Neural progenitor cell (in vitro differentiated cells): Measurements from ENCODE around the gene CKAP2L. TPM values are rescaled to one million over a fixed set of nuclear protein-coding genes. Genes with fewer than 3 reads are reported as not detected.

Source experiments
- DNase-seq: peaks from one replicate; pipeline ENCODE4 v3.0.0-alpha.2; 2016; ENCODE audit warnings: low spot score
- H2AFZ ChIP-seq: fragments of 200-600 bp; sonication (generic); replicated peaks from 2 replicates; pipeline ENCODE4 v1.6.1; 2016; ENCODE audit warnings: antibody characterized with exemption
- H3F3A ChIP-seq: fragments of 200-600 bp; sonication (generic); 2 replicates; pipeline ENCODE4 v1.6.1; 2016; ENCODE audit warnings: antibody characterized with exemption, low read depth
- H3K27ac ChIP-seq: fragments of 200-600 bp; sonication (generic); 2 replicates; pipeline ENCODE4 v1.5.1; 2016; ENCODE audit warnings: mild to moderate bottlenecking
- H3K27me3 ChIP-seq: fragments of 200-600 bp; sonication (generic); 2 replicates; pipeline ENCODE4 v1.6.1; 2016; ENCODE audit warnings: mild to moderate bottlenecking, moderate library complexity
- H3K36me3 ChIP-seq: fragments of 200-600 bp; sonication (generic); 2 replicates; pipeline ENCODE4 v1.5.1; 2016
- H3K4me1 ChIP-seq: fragments of 200-600 bp; sonication (generic); 2 replicates; pipeline ENCODE4 v1.6.1; 2016; ENCODE audit warnings: mixed run types
- H3K4me2 ChIP-seq: fragments of 200-600 bp; sonication (generic); 2 replicates; pipeline ENCODE4 v1.6.1; 2016
- H3K4me3 ChIP-seq: fragments of 200-600 bp; sonication (generic); 2 replicates; pipeline ENCODE4 v1.5.1; 2016
- H3K79me2 ChIP-seq: fragments of 200-600 bp; sonication (generic); 2 replicates; pipeline ENCODE4 v1.6.1; 2016; ENCODE audit warnings: low read depth
- H3K9ac ChIP-seq: fragments of 200-600 bp; sonication (generic); 2 replicates; pipeline ENCODE4 v1.6.1; 2016
- H3K9me3 ChIP-seq: fragments of 200-600 bp; sonication (generic); 2 replicates; pipeline ENCODE4 v1.5.1; 2016; ENCODE audit warnings: low read depth
- H4K20me1 ChIP-seq: fragments of 200-600 bp; sonication (generic); 2 replicates; pipeline ENCODE4 v1.6.1; 2016; ENCODE audit warnings: low read depth
- H3K27ac Mint-ChIP-seq: 3 replicates; pipeline ENCODE4 v1.8.0; 2021; ENCODE audit warnings: mixed read lengths
- H3K27me3 Mint-ChIP-seq: 2 replicates; pipeline ENCODE4 v1.8.0; 2022; ENCODE audit warnings: low read depth, mild to moderate bottlenecking, inconsistent platforms, moderate library complexity, mixed read lengths; ENCODE audit not compliant: insufficient read depth
- H3K36me3 Mint-ChIP-seq: 3 replicates; pipeline ENCODE4 v1.8.0; 2021; ENCODE audit warnings: mixed read lengths
- H3K4me1 Mint-ChIP-seq: 3 replicates; pipeline ENCODE4 v1.8.0; 2021; ENCODE audit warnings: mixed read lengths
- H3K4me3 Mint-ChIP-seq: 3 replicates; pipeline ENCODE4 v1.8.0; 2021; ENCODE audit warnings: mild to moderate bottlenecking, moderate library complexity, mixed read lengths
- H3K9me3 Mint-ChIP-seq: 3 replicates; pipeline ENCODE4 v1.8.0; 2020; ENCODE audit warnings: mixed read lengths
- EZH2 ChIP-seq: fragments of 200-600 bp; sonication (generic); IDR thresholded peaks from 2 replicates; pipeline ENCODE4 v1.6.1; 2017; ENCODE audit warnings: antibody characterized with exemption, mild to moderate bottlenecking, moderate library complexity
- EZH2phosphoT487 ChIP-seq: fragments of 200-600 bp; sonication (generic); IDR thresholded peaks from 2 replicates; pipeline ENCODE4 v1.6.1; 2017; ENCODE audit warnings: antibody characterized with exemption
- total RNA-seq: library from RNA; depleted of rRNA; stranded (reverse); fragments of >200 nt; gene quantifications from 2 replicates; pipeline ENCODE4 v1.2.3, GENCODE V29; 2015; ENCODE audit warnings: low replicate concordance
- TF ChIP-seq, protein P1 (sequence below): fragments of 200-600 bp; sonication (generic); IDR thresholded peaks from 2 replicates; pipeline ENCODE4 v1.5.1; 2017; ENCODE audit warnings: antibody characterized with exemption, mild to moderate bottlenecking

The CKAP2L gene
- total RNA-seq, 1 donor from 2014 or later: 53.7 TPM

DNA sequence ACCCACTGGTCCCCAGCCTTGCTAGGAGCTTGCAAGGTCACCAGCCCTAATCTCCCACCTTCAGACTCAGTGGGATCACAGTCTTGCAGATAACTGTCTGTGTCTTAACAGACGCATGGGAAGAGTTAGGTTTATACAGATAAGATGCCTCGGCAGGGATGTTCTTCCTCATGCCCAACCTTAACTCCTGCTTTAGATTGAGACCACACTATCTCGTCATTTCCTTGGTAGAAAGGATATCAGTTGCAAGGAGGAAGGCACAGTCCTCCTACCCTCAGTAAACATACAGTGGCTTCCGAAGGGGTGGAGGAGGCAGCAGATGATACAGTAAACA, 36.4 kb downstream of the CKAP2L start:
- H3K4me1 Mint-ChIP-seq: no peaks in the 10 kb centered on the region
- Histone ChIP-seq H3K4me2 (no peak overlapping the region), H3K36me3 (no peaks in the 10 kb centered on the region), H3F3A (no peaks in the 10 kb centered on the region), H4K20me1 (no peaks in the 10 kb centered on the region), H3K4me3 (no peak overlapping the region), H3K27ac (no peak overlapping the region), H3K9ac (no peak overlapping the region), H3K79me2 (no peaks in the 10 kb centered on the region), H3K9me3 (no peaks in the 10 kb centered on the region), H3K27me3 (no peaks in the 10 kb centered on the region), H3K4me1 (no peaks in the 10 kb centered on the region), H2AFZ (no peak overlapping the region)
- H3K9me3 Mint-ChIP-seq: no peaks in the 10 kb centered on the region
- H3K36me3 Mint-ChIP-seq: no peaks in the 10 kb centered on the region
- H3K27ac Mint-ChIP-seq: no peak overlapping the region
- peak overlapping the region; percentile 48 for H3K4me3 Mint-ChIP-seq
- H3K27me3 Mint-ChIP-seq: peaks cover 4% of the 10 kb centered on the region
- DNase-seq: no peak
- TF ChIP-seq, protein P1, sequence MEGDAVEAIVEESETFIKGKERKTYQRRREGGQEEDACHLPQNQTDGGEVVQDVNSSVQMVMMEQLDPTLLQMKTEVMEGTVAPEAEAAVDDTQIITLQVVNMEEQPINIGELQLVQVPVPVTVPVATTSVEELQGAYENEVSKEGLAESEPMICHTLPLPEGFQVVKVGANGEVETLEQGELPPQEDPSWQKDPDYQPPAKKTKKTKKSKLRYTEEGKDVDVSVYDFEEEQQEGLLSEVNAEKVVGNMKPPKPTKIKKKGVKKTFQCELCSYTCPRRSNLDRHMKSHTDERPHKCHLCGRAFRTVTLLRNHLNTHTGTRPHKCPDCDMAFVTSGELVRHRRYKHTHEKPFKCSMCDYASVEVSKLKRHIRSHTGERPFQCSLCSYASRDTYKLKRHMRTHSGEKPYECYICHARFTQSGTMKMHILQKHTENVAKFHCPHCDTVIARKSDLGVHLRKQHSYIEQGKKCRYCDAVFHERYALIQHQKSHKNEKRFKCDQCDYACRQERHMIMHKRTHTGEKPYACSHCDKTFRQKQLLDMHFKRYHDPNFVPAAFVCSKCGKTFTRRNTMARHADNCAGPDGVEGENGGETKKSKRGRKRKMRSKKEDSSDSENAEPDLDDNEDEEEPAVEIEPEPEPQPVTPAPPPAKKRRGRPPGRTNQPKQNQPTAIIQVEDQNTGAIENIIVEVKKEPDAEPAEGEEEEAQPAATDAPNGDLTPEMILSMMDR: no peak
- TF ChIP-seq EZH2 (no peak), EZH2phosphoT487 (no peak)

DNA sequence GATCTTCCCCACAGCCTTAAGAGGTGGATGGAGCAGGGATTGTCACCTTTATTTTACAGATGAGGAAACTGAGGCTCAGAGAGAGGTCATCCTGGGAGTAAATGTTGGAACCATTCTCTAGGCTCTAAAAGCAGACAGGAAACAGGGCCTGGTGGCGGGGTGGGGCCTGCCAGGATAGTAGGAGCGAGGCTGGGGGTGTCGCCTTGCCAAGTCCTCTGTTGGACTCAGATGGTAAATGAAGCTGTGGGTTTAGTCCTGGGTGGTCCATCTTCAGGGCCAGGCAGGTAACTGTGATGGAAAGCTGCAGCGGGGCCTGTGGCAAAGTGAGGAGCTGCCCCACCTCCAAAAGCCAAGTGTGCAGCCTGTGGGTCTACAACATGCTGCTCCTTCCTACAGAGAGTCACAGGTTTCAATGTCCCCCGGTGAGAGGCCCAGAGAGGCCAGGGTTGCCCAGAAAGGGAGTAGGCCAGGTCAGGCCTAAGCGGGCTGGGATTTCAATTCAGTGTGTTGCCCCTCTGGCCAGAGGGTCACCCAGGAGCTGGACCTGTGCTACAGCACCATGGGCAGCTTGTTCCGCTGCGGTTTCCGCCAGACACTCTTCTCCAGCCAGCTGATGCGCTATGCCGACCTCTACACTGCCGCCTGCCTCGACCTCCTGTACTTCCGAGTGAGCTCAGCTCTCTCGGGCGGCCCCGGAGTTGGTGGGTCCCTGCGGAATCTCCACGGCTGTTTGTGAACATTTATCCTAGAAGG, 37.0 kb downstream of the CKAP2L start:
- H3K9me3 Mint-ChIP-seq: no peaks in the 10 kb centered on the region

DNA sequence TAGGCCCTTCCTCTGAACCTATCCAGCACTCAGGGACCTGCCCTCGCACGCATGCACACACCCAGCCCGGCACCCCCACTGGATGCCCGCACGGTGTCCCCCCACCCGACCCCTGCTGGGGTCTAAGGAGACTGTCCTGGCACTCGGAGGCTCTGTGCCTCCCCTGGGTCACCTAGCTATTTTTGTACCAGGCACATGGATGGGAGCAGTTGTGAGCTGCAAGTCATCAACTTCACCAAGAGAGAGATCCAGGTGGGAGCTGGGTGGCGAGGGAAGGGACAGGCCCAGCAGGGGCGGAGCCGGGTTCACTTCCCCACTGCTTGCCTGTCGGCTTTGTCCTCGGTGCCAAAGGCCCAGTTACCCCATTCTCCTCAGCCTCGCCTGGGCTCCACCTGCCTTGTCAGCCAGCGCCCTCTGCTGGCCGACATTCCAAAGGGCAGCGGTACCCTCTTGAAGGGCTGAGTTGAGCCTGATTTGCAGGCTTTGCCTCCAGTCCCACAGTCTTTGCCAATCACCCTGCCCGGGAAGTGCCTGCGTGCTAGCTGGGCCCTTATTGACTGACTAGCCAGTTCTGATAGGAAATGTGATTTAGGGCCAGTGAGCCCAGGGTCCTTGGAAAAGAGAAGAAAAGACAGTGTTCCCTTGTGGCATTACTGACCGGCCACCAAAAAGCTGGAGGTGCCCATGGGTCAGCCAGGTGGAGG, 37.8 kb downstream of the CKAP2L start:
- no peak overlapping the region for H3K4me2 ChIP-seq
- peak; percentile 95 for DNase-seq
- H4K20me1 ChIP-seq: no peaks in the 10 kb centered on the region
- H3K27ac Mint-ChIP-seq: peak overlapping the region; percentile 66
- H3K27me3 ChIP-seq: no peaks in the 10 kb centered on the region
- H3K4me3 Mint-ChIP-seq: no peak overlapping the region
- H3K36me3 Mint-ChIP-seq: no peaks in the 10 kb centered on the region
- H3K27ac ChIP-seq: no peak overlapping the region
- H3K9me3 ChIP-seq: no peaks in the 10 kb centered on the region
- H3K4me1 Mint-ChIP-seq: no peaks in the 10 kb centered on the region
- no peaks in the 10 kb centered on the region for H3F3A ChIP-seq
- TF ChIP-seq EZH2phosphoT487 (no peak), EZH2 (no peak)
- TF ChIP-seq, protein P1: peak; percentile 98
- H3K4me1 ChIP-seq: no peaks in the 10 kb centered on the region
- peaks cover 4% of the 10 kb centered on the region for H3K27me3 Mint-ChIP-seq
- H3K79me2 ChIP-seq: no peaks in the 10 kb centered on the region
- H3K9ac ChIP-seq: no peak overlapping the region
- no peaks in the 10 kb centered on the region for H3K9me3 Mint-ChIP-seq
- no peak overlapping the region for H3K4me3 ChIP-seq
- H2AFZ ChIP-seq: peak overlapping the region; percentile 97
- no peaks in the 10 kb centered on the region for H3K36me3 ChIP-seq

More for the DNA sequence above, 37.0 kb downstream of the CKAP2L start:
- Histone ChIP-seq H3K27ac (no peak overlapping the region), H3K4me2 (no peak overlapping the region), H4K20me1 (no peaks in the 10 kb centered on the region), H3F3A (no peaks in the 10 kb centered on the region), H3K9ac (no peak overlapping the region), H3K4me1 (no peaks in the 10 kb centered on the region), H2AFZ (no peak overlapping the region), H3K36me3 (no peaks in the 10 kb centered on the region), H3K79me2 (no peaks in the 10 kb centered on the region), H3K4me3 (no peak overlapping the region), H3K27me3 (no peaks in the 10 kb centered on the region), H3K9me3 (no peaks in the 10 kb centered on the region)
- DNase-seq: no peak
- TF ChIP-seq, protein P1: no peak
- no peak for TF ChIP-seq EZH2
- no peak for TF ChIP-seq EZH2phosphoT487
- Mint-ChIP-seq H3K36me3 (no peaks in the 10 kb centered on the region), H3K27ac (no peak overlapping the region), H3K27me3 (peaks cover 4% of the 10 kb centered on the region), H3K4me1 (no peaks in the 10 kb centered on the region), H3K4me3 (no peak overlapping the region)
